ENCODE data around the gene CCDC39. TPM values are rescaled to one million over a fixed set of nuclear protein-coding genes. Genes with fewer than 3 reads are reported as not detected.

Gene CCDC39
- total and polyA plus RNA-seq, 2 of the 13 experiments (the other 11 are each of a cell fraction or from before 2014, with no cell fraction given), result not detected

DNA sequence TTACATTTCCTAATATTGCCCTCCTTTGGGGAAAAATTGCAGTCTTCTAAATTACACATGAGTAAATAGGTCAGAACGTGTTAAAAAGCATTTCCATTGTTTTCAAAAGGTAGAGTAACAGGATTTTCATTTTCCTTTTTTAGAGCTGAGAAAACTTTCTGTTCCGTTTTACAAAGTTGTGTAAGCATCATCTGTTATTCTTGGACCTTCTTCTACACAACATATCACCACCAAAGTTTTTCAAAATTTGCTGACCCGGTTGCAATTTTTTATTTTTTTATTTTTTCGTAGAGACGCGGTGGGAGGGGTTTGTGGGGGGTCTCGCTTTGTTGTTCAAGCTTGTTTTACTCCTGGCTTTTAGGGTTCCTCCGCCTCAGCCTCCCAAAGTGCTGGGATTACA lies 1.1 kb downstream of the CCDC39 start (continued):
- TF ChIP-seq NCOA1 (CRISPR knock-in tag; IDR thresholded peaks at IDR 0.05), result no peak

DNA sequence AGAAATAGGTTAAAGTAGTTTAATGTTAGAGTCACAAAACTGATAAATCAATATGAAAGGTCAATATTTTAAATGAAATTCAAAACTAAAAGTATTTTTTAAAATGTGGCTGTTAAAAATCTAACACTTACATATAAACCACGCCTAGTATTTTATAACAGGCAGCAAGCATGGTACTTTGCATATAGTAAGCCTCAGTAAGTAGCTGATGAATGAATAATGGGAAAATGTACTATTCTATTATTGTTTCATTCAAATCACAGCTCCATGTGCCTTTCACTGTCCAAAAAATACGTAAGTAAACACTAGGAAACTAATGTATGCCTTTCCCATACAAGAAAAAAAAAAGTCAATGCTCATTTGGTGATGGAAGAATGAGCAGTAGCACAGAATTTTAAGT lies 17.8 kb downstream of the CCDC39 start:
- ATAC-seq (no peak), FAIRE-seq (no peak), DNase-seq (ENCODE audit: low spot score) (no peak)
- intact Hi-C loops (cut with micrococcal nuclease; ENCODE audit: unreplicated experiment), result no loop called here
- BruUV-seq (replicated peaks), result no TSS peak
- no peaks in the 10 kb centered on the region for H3K79me2 ChIP-seq (ENCODE audit: insufficient read depth, low read length)
- no peak overlapping the region for H2AFZ ChIP-seq (ENCODE audit: low read length)
- H3K27ac ChIP-seq (ENCODE audit: extremely low read length, insufficient read depth, low read length), result no peak overlapping the region
- no peak overlapping the region for H3K4me3 ChIP-seq (replicated peaks in 1 of 3; ENCODE audit: insufficient read depth in 1 of 3, low read depth in 2 of 3, low read length in 3 of 3)
- in situ Hi-C loops (cut with HindIII; ENCODE audit: extremely low pct_ligation_motif_present, low pct_unique_long_range_greater_than_20kb), result no loop called here
- H3K4me2 ChIP-seq (ENCODE audit: low read depth, low read length), result no peak overlapping the region
- ChIA-PET CTCF (ENCODE audit: low intra/inter-chr PET ratio, low total read pairs) (no interaction called here), POLR2A (no interaction called here)
- H3K9ac ChIP-seq (ENCODE audit: insufficient read depth, low read depth, low read length), result no peak overlapping the region
- H4K20me1 ChIP-seq (ENCODE audit: insufficient read depth, low read length), result no peaks in the 10 kb centered on the region
- H3K27me3 ChIP-seq (ENCODE audit: control insufficient read depth in 1 of 2, insufficient read depth in 2 of 2, low read length in 2 of 2), result no peaks in the 10 kb centered on the region; a peak in 1 of 5 replicates
- TF ChIP-seq ZNF766 (CRISPR knock-in tag; IDR thresholded peaks at IDR 0.05; ENCODE audit: borderline replicate concordance) (no peak), RELA (CRISPR knock-in tag; IDR thresholded peaks at IDR 0.05) (no peak), HOXA3 (CRISPR knock-in tag; IDR thresholded peaks at IDR 0.05) (no peak), ZNF3 (CRISPR knock-in tag; IDR thresholded peaks at IDR 0.05) (no peak), ZNF354B (CRISPR knock-in tag; IDR thresholded peaks at IDR 0.05) (no peak), ZNF629 (CRISPR knock-in tag; conservative IDR thresholded peaks at IDR 0.05) (no peak), MBD4 (IDR thresholded peaks at IDR 0.05; ENCODE audit: borderline replicate concordance, low read length) (no peak), ZSCAN20 (CRISPR knock-in tag; IDR thresholded peaks at IDR 0.05; ENCODE audit: borderline replicate concordance) (no peak), ZNF552 (CRISPR knock-in tag; IDR thresholded peaks at IDR 0.05; ENCODE audit: borderline replicate concordance) (no peak), TEAD2 (CRISPR knock-in tag; IDR thresholded peaks at IDR 0.05) (no peak), KLF6 (CRISPR knock-in tag; IDR thresholded peaks at IDR 0.05) (no peak)
- TF ChIP-seq, protein P1, sequence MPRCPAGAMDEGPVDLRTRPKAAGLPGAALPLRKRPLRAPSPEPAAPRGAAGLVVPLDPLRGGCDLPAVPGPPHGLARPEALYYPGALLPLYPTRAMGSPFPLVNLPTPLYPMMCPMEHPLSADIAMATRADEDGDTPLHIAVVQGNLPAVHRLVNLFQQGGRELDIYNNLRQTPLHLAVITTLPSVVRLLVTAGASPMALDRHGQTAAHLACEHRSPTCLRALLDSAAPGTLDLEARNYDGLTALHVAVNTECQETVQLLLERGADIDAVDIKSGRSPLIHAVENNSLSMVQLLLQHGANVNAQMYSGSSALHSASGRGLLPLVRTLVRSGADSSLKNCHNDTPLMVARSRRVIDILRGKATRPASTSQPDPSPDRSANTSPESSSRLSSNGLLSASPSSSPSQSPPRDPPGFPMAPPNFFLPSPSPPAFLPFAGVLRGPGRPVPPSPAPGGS (CRISPR knock-in tag; IDR thresholded peaks at IDR 0.05), result no peak
- TF ChIP-seq, protein P2, sequence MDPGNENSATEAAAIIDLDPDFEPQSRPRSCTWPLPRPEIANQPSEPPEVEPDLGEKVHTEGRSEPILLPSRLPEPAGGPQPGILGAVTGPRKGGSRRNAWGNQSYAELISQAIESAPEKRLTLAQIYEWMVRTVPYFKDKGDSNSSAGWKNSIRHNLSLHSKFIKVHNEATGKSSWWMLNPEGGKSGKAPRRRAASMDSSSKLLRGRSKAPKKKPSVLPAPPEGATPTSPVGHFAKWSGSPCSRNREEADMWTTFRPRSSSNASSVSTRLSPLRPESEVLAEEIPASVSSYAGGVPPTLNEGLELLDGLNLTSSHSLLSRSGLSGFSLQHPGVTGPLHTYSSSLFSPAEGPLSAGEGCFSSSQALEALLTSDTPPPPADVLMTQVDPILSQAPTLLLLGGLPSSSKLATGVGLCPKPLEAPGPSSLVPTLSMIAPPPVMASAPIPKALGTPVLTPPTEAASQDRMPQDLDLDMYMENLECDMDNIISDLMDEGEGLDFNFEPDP (CRISPR knock-in tag; conservative IDR thresholded peaks at IDR 0.05), result no peak
- TF ChIP-seq, protein P3, sequence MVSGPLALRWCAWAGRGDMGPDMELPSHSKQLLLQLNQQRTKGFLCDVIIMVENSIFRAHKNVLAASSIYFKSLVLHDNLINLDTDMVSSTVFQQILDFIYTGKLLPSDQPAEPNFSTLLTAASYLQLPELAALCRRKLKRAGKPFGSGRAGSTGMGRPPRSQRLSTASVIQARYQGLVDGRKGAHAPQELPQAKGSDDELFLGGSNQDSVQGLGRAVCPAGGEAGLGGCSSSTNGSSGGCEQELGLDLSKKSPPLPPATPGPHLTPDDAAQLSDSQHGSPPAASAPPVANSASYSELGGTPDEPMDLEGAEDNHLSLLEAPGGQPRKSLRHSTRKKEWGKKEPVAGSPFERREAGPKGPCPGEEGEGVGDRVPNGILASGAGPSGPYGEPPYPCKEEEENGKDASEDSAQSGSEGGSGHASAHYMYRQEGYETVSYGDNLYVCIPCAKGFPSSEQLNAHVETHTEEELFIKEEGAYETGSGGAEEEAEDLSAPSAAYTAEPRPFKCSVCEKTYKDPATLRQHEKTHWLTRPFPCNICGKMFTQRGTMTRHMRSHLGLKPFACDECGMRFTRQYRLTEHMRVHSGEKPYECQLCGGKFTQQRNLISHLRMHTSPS (CRISPR knock-in tag; IDR thresholded peaks at IDR 0.05; ENCODE audit: low read depth), result no peak
- TF ChIP-seq, protein P4, sequence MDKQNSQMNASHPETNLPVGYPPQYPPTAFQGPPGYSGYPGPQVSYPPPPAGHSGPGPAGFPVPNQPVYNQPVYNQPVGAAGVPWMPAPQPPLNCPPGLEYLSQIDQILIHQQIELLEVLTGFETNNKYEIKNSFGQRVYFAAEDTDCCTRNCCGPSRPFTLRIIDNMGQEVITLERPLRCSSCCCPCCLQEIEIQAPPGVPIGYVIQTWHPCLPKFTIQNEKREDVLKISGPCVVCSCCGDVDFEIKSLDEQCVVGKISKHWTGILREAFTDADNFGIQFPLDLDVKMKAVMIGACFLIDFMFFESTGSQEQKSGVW (CRISPR knock-in tag; IDR thresholded peaks at IDR 0.05; ENCODE audit: borderline replicate concordance), result no peak
- TF ChIP-seq, protein P5, sequence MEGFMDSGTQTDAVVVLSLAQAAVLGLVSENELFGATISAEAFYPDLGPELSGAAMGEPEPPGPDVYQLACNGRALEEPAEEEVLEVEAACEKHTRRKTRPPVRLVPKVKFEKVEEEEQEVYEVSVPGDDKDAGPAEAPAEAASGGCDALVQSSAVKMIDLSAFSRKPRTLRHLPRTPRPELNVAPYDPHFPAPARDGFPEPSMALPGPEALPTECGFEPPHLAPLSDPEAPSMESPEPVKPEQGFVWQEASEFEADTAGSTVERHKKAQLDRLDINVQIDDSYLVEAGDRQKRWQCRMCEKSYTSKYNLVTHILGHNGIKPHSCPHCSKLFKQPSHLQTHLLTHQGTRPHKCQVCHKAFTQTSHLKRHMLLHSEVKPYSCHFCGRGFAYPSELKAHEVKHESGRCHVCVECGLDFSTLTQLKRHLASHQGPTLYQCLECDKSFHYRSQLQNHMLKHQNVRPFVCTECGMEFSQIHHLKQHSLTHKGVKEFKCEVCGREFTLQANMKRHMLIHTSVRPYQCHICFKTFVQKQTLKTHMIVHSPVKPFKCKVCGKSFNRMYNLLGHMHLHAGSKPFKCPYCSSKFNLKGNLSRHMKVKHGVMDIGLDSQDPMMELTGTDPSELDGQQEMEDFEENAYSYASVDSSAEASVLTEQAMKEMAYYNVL (CRISPR knock-in tag; IDR thresholded peaks at IDR 0.05; ENCODE audit: borderline replicate concordance), result no peak
- no peaks in the 10 kb centered on the region for H3K9me3 ChIP-seq (ENCODE audit: low read length)
- WGBS (ENCODE audit: low lambda C conversion rate), result 3% methylated on average over 2 of the region's 2 CpGs
- no peaks in the 10 kb centered on the region for H3K36me3 ChIP-seq (replicated peaks in 1 of 2; ENCODE audit: control insufficient read depth in 1 of 2, insufficient read depth in 2 of 2, low read length in 2 of 2)
- H3K4me1 ChIP-seq (ENCODE audit: insufficient read depth, low read length), result no peaks in the 10 kb centered on the region

Measured in HepG2 (cell line).